ENCODE results near the gene KLHL24.

- TF ChIP-seq POLR2A (IDR thresholded peaks at IDR 0.05) (no peak), EP300 (IDR thresholded peaks at IDR 0.05; ENCODE audit: low read depth) (no peak)
- TF ChIP-seq, protein P1, sequence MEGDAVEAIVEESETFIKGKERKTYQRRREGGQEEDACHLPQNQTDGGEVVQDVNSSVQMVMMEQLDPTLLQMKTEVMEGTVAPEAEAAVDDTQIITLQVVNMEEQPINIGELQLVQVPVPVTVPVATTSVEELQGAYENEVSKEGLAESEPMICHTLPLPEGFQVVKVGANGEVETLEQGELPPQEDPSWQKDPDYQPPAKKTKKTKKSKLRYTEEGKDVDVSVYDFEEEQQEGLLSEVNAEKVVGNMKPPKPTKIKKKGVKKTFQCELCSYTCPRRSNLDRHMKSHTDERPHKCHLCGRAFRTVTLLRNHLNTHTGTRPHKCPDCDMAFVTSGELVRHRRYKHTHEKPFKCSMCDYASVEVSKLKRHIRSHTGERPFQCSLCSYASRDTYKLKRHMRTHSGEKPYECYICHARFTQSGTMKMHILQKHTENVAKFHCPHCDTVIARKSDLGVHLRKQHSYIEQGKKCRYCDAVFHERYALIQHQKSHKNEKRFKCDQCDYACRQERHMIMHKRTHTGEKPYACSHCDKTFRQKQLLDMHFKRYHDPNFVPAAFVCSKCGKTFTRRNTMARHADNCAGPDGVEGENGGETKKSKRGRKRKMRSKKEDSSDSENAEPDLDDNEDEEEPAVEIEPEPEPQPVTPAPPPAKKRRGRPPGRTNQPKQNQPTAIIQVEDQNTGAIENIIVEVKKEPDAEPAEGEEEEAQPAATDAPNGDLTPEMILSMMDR (IDR thresholded peaks at IDR 0.05): no peak
These were observed 716 bp upstream of the KLHL24 start for GRCh38 chr3:183634707-183635106.
